K562 (cell line): ENCODE data around the gene RAB40B.

Experiments
- POLR2AphosphoS5 ChIP-seq: IDR thresholded peaks from 2 replicates; pipeline ENCODE4 v1.6.1; 2011; ENCODE audit warnings: mild to moderate bottlenecking, low read depth, low read length, moderate library complexity; ENCODE audit not compliant: control insufficient read depth, insufficient read depth
- RFX7 ChIP-seq: fragments of 250-450 bp; sonication (Bioruptor Pico); IDR thresholded peaks from 2 replicates; pipeline ENCODE4 v1.5.1; 2021; ENCODE audit warnings: mild to moderate bottlenecking
- ZNF280A ChIP-seq: fragments of 450-650 bp; IDR thresholded peaks from 2 replicates; pipeline ENCODE4 v1.6.1; 2018; ENCODE audit warnings: mild to moderate bottlenecking, low read depth; ENCODE audit not compliant: partially characterized antibody

- TF ChIP-seq ZNF280A (no peak), POLR2AphosphoS5 (no peak), RFX7 (CRISPR knock-in tag) (no peak)
These were observed 74.8 kb downstream of the RAB40B start for GRCh38 chr17:82623707-82624106.
